CD4-positive, alpha-beta T cell treated with Interleukin-15 for 1 hour (primary cell): ENCODE measurements around the gene TPM1.
"Not testable (repeated sequence)": the region's sequence is repeated elsewhere in the genome, so short reads cannot be mapped to it uniquely, and the experiment has no call there.

Experiments
- DNase-seq: peaks from one replicate; pipeline ENCODE4 v3.0.0-alpha.2; 2020

Gene TPM1

GRCh38 chr15:63075984-63076713 is 33.6 kb downstream of the TPM1 start:
- DNase-seq, result no peak

- no peak for DNase-seq
Measured at GRCh38 chr15:63076714-63077046, 34.1 kb downstream of the TPM1 start.

- DNase-seq, result no peak
Measured at GRCh38 chr15:63077952-63078351, 35.4 kb downstream of the TPM1 start.

GRCh38 chr15:63079947-63080626 is 37.5 kb downstream of the TPM1 start:
- DNase-seq, result no peak

GRCh38 chr15:63080634-63081250 is 38.2 kb downstream of the TPM1 start:
- DNase-seq, result no peak

GRCh38 chr15:63082366-63082765 is 39.8 kb downstream of the TPM1 start:
- no peak for DNase-seq

GRCh38 chr15:63083044-63083443 is 40.5 kb downstream of the TPM1 start:
- no peak for DNase-seq

- no peak for DNase-seq
Measured at GRCh38 chr15:63083541-63083940, 41.0 kb downstream of the TPM1 start.

GRCh38 chr15:63084806-63085205 is 42.3 kb downstream of the TPM1 start:
- no peak for DNase-seq

- DNase-seq, result no peak
Measured at GRCh38 chr15:63085289-63085688, 42.7 kb downstream of the TPM1 start.

- DNase-seq, result no peak
Measured at GRCh38 chr15:63086271-63086670, 43.7 kb downstream of the TPM1 start.

GRCh38 chr15:63086947-63087346 is 44.4 kb downstream of the TPM1 start:
- no peak for DNase-seq

- no peak for DNase-seq
Measured at GRCh38 chr15:63088533-63089245, 46.1 kb downstream of the TPM1 start.

GRCh38 chr15:63089260-63090043 is 46.9 kb downstream of the TPM1 start:
- DNase-seq, result no peak

GRCh38 chr15:63090472-63090871 is 47.9 kb downstream of the TPM1 start:
- DNase-seq, result no peak

- no peak for DNase-seq
Measured at GRCh38 chr15:63090887-63091286, 48.3 kb downstream of the TPM1 start.

GRCh38 chr15:63091679-63092446 is 49.3 kb downstream of the TPM1 start:
- DNase-seq, result no peak

GRCh38 chr15:63093486-63094205 is 51.1 kb downstream of the TPM1 start:
- peak; percentile 73 for DNase-seq

- no peak for DNase-seq
Measured at GRCh38 chr15:63094495-63094931, 52.0 kb downstream of the TPM1 start.

GRCh38 chr15:63096178-63096577 is 53.6 kb downstream of the TPM1 start:
- DNase-seq, result no peak

- DNase-seq, result not testable (repeated sequence)
Measured at GRCh38 chr15:63098901-63099300, 56.4 kb downstream of the TPM1 start.
